GM13976 (cell line): ENCODE measurements around the gene EXOC7.

Experiments used
- DNase-seq: peaks from one replicate; pipeline ENCODE4 v3.0.0; 2012; ENCODE audit warnings: low spot score
- in situ Hi-C: fragments of 300-500 bp; cut with MboI; formaldehyde crosslinking; loops from one replicate; pipeline ENCODE4 v1.12.0; 2022; ENCODE audit warnings: low sequenced_read_pairs, mixed read lengths, inconsistent platforms; ENCODE audit not compliant: unreplicated experiment
- TF ChIP-seq, protein P1 (sequence below): IDR thresholded peaks from 2 replicates; pipeline ENCODE4 v1.5.1; 2012; ENCODE audit warnings: borderline replicate concordance, mild to moderate bottlenecking; ENCODE audit not compliant: insufficient read depth; ENCODE audit errors: extremely low read depth, missing control alignments, control extremely low read depth

The EXOC7 gene

DNA sequence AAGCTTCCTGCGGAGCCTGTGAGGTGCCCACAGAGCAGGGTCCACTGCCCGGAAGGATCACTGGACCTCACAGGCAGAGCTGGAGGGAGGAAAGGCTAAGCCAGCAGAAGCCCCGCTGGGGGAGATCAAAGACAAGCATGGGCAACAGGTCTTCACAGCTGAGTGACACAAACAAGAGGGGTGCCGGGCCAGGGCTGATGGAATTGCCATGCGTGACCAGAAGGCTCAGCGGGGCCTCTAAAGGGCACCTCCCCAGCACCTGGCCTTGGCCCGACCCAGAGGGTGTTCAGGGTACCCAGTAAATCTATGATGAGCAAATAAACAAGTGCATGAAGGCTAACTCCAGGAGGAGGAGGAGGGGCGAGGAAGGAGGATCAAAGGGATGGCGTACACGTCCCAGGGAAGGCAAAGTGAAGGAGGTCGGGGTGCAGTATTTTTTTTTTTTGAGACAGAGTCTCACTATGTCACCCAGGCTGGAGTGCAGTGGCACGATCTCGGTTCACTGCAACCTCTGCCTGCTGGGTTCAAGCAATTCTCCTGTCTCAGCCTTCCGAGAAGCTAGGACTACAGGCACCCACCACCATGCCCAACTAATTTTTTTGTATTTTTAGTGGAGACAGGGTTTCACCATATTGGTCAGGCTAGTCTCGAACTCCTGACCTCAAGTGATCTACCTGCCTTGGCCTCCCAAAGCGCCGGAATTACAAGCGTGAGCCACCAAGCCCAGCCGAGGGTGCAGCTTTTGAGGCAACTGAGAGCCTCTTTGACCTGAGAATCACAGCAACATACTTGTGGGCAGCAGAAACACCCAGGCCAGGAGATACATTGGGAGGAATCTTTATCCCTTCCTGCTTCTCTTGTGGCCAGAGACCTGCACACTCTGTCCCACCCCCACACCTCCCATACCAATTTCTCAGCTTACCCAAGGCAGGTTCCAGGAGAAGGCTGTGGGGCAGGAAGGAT is 16.1 kb upstream of the EXOC7 start:
- TF ChIP-seq, protein P1, sequence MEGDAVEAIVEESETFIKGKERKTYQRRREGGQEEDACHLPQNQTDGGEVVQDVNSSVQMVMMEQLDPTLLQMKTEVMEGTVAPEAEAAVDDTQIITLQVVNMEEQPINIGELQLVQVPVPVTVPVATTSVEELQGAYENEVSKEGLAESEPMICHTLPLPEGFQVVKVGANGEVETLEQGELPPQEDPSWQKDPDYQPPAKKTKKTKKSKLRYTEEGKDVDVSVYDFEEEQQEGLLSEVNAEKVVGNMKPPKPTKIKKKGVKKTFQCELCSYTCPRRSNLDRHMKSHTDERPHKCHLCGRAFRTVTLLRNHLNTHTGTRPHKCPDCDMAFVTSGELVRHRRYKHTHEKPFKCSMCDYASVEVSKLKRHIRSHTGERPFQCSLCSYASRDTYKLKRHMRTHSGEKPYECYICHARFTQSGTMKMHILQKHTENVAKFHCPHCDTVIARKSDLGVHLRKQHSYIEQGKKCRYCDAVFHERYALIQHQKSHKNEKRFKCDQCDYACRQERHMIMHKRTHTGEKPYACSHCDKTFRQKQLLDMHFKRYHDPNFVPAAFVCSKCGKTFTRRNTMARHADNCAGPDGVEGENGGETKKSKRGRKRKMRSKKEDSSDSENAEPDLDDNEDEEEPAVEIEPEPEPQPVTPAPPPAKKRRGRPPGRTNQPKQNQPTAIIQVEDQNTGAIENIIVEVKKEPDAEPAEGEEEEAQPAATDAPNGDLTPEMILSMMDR: no peak
- in situ Hi-C loops: loop anchor here (5.0 to 10.0 kb wide), 3 partner anchors 105 to 275 kb away; no protein-coding TSS in a partner anchor

DNA sequence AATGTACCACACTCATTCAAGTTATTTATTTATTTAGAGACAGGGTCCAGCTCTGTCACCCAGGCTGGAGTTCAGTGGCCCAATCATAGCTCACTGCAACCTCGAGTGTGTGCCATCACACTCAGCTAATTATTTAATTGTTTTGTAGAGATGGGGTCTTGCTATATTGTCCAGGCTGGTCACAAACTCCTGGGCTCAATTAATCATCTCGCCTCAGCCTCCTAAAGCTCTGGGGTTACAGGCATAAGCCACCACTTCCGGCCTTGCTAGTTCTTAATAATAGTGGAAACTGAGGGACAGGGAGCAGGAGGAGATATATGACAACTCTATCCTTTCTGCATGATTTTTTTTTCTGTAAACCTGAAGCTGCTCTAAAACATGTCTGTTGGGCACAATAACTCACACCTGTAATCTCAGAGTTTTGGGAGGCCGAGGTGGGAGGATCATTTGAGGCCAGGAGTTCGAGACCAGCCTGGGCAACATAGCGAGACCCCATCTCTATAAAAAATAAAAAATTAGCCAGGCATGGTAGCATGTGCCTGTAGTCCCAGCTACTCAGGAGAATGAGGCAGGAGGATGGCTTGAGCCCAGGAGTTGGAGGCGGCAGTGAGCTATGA is 11.7 kb upstream of the EXOC7 start:
- TF ChIP-seq, protein P1: no peak
- DNase-seq: no peak
- in situ Hi-C loops: loop anchor here (5.0 to 10.0 kb wide), 3 partner anchors 100 to 280 kb away; no protein-coding TSS in a partner anchor

More for the DNA sequence above, 16.1 kb upstream of the EXOC7 start:
- DNase-seq: peak; percentile 9

DNA sequence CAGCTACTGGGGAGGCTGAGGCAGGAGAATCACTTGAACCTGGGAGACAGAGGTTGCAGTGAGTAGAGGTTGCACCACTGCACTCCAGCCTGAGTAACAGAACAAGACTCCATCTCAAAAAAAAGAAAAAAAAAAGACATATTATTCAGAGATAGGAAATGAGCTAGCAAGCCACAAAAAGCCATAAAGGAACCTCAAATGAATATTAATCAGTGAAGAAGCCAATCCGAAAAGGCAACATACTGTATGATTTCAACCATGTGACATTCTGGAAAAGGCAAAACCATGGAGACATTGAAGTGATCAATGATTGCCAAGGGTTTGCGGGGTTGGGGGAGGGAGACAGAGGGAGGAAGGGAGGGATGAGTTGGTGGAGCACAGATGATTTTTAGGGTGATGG is 8.4 kb upstream of the EXOC7 start:
- in situ Hi-C loops: loop anchor here (10.0 kb wide), 2 partner anchors 97 to 283 kb away; no protein-coding TSS in a partner anchor
- TF ChIP-seq, protein P1: no peak
- no peak for DNase-seq

DNA sequence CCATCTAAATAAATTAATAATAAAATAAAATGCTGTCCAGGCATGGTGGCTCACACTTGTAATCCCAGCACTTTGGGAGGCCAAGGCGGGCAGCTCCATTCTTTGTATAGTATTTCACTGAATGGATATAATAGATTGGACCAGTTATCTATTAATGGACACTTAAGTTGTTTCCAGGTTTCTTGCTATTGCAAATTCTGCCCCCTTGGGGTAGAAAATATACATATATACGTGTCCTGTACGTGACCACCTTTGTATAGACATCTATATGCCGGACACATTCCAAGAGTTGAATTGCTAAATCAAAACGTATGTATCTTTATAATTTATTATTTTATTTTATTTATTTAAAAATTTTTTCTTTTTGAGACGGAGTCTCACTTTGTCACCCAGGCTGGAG is 3.9 kb upstream of the EXOC7 start:
- TF ChIP-seq, protein P1: no peak
- in situ Hi-C loops: no loop called here
- DNase-seq: no peak

DNA sequence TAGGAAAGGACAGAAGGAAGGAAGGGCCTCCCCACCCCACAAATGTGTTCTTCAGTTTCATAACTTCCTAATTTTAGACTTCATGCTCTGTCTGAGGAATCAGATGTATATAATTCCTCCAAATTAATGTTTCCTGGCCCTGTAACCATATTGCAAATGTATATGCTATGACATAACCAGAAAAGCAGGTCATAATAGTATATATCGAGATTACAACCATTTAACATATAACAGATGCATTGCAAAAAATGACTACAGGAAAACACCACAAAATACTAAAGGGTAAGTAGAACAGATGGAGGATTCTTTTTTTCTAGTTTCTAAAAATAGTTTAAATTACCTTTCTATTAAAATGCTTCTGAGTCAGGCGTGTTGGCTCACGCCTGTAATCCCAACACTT is 3.1 kb upstream of the EXOC7 start:
- in situ Hi-C loops: no loop called here
- no peak for DNase-seq
- TF ChIP-seq, protein P1: no peak

DNA sequence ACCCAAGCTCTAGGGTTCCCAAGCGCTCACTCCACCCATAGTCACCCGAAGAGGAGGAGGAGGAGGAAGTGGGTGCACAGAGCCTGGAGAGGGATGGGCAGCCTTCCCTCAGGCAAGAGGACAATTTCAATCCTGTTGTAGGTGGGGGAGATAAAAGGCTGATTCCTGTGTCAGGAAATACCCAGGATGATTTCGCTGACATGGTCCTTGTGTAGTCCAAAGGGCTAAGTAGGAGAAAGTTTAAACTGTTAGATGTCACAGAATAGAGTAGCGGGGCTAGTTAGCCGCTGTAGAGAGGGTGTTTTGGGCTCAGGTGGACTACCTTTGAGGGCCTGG is 1.3 kb upstream of the EXOC7 start:
- DNase-seq: no peak
- in situ Hi-C loops: no loop called here
- TF ChIP-seq, protein P1: no peak
